Measurements from ENCODE around the gene CYP2W1. TPM values are rescaled to one million over a fixed set of nuclear protein-coding genes. Genes with fewer than 3 reads are reported as not detected.

CYP2W1 gene
- total RNA-seq, 2 experiments from 2014 or later, result not detected

DNA sequence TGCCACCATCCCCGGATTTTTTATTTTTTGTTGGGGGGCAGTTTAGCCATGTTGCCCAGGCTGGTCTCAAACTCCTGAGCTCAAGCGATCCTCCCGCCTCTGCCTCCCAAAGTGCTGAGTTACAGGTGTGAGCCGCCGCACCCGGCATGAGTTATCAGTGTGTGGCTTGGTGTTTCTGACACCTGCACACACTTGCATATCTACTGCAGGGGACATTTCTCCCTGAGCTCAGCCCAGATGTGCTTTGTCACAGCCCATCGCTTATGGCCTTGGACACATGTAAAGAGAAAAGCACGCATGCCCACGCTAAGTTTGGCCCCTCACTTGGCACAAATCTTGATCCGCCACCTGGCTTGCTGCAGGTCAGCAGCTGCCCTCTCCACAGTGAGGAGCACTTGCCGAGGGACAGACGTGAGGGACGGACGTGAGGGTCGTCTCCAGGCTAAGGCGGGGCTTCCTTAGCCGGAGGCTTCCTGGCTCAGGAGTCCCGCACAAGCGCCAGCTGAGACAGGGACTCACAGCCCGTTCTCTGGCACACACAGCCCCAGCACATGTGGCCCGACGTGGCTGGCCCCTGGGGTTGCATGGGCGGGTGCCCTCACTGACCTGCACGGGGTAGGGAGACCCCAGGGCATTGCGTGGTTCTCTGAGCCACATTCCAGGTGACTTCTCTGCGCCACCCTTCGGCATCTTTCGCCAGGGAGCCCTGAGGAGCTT is 11.8 kb downstream of the CYP2W1 start:
- Mint-ChIP-seq H3K27ac (no peak overlapping the region), H3K4me3 (no peak overlapping the region), H3K9me3 (no peaks in the 10 kb centered on the region), H3K27me3 (no peaks in the 10 kb centered on the region), H3K36me3 (ENCODE audit: low read depth) (peaks cover 2% of the 10 kb centered on the region), H3K4me1 (ENCODE audit: low read depth) (peaks cover 6% of the 10 kb centered on the region)
- CTCF ChIA-PET, result interaction anchor here (1.5 to 9.5 kb wide), 3 partner anchors 26 to 69 kb away, joined by 4 to 220 read pairs (median 73); partner anchors contain the start of gene GPR146
- POLR2A ChIA-PET, result interaction anchor here (0.9 to 2.4 kb wide), 5 partner anchors 50 to 118 kb away, joined by 3 to 38 read pairs (median 5); partner anchors contain the start of genes GET4 and GPR146
- Histone ChIP-seq H3K36me3 (ENCODE audit: insufficient read depth, low read length) (peaks cover 12% of the 10 kb centered on the region), H3K9me3 (ENCODE audit: control insufficient read depth in 1 of 2, insufficient read depth in 1 of 2, low read length in 2 of 2) (no peaks in the 10 kb centered on the region), H3K27ac (ENCODE audit: low read depth in 1 of 2, low read length in 2 of 2) (no peak overlapping the region), H3K4me3 (ENCODE audit: low read length) (no peak overlapping the region), H3K27me3 (ENCODE audit: control insufficient read depth in 1 of 2, insufficient read depth in 2 of 2, low read length in 2 of 2) (no peaks in the 10 kb centered on the region), H3K4me1 (ENCODE audit: insufficient read depth, low read length) (peaks cover 12% of the 10 kb centered on the region)
- intact Hi-C loops (cut with DNase I, micrococcal nuclease), result no loop called here
- DNase-seq (no peak), ATAC-seq (ENCODE audit: poor library complexity) (no peak)
- TF ChIP-seq, protein P1, sequence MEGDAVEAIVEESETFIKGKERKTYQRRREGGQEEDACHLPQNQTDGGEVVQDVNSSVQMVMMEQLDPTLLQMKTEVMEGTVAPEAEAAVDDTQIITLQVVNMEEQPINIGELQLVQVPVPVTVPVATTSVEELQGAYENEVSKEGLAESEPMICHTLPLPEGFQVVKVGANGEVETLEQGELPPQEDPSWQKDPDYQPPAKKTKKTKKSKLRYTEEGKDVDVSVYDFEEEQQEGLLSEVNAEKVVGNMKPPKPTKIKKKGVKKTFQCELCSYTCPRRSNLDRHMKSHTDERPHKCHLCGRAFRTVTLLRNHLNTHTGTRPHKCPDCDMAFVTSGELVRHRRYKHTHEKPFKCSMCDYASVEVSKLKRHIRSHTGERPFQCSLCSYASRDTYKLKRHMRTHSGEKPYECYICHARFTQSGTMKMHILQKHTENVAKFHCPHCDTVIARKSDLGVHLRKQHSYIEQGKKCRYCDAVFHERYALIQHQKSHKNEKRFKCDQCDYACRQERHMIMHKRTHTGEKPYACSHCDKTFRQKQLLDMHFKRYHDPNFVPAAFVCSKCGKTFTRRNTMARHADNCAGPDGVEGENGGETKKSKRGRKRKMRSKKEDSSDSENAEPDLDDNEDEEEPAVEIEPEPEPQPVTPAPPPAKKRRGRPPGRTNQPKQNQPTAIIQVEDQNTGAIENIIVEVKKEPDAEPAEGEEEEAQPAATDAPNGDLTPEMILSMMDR (IDR thresholded peaks at IDR 0.05), result no peak

DNA sequence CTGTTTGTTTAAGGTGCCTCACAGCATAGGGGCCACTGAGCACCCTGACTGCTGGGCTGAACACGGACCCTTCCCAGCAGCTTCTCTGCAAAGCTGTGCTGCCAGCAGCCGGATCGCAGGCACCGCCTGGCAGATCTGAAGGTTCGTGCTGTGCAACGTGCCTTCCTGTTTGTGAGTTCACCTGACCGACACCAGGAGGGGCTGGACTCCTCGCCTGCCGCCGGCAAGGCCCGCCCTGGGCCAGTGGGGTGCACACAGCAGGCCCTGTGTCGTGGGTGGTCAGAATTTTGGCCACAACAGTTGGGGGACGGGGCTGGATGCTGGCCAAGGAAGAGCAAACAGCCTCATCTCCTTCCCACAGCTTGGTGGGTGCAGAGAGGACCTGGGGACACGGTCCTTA is 12.6 kb downstream of the CYP2W1 start:
- Histone ChIP-seq H3K27ac (ENCODE audit: low read depth in 1 of 2, low read length in 2 of 2) (no peak overlapping the region), H3K4me3 (ENCODE audit: low read length) (no peak overlapping the region), H3K36me3 (ENCODE audit: insufficient read depth, low read length) (peaks cover 12% of the 10 kb centered on the region), H3K27me3 (ENCODE audit: control insufficient read depth in 1 of 2, insufficient read depth in 2 of 2, low read length in 2 of 2) (no peaks in the 10 kb centered on the region), H3K4me1 (ENCODE audit: insufficient read depth, low read length) (peaks cover 12% of the 10 kb centered on the region), H3K9me3 (ENCODE audit: control insufficient read depth in 1 of 2, insufficient read depth in 1 of 2, low read length in 2 of 2) (no peaks in the 10 kb centered on the region)
- H3K27me3 Mint-ChIP-seq, result no peaks in the 10 kb centered on the region
- no peak overlapping the region for H3K4me3 Mint-ChIP-seq
- ChIA-PET CTCF (interaction anchor here (9.5 kb wide), 1 partner anchor 68 kb away, joined by 220 read pairs; no protein-coding TSS in a partner anchor), POLR2A (interaction anchor here (0.9 kb wide), 1 partner anchor 70 kb away, joined by 5 read pairs; no protein-coding TSS in a partner anchor)
- no peaks in the 10 kb centered on the region for H3K9me3 Mint-ChIP-seq
- ATAC-seq (ENCODE audit: poor library complexity) (no peak), DNase-seq (no peak)
- H3K4me1 Mint-ChIP-seq (ENCODE audit: low read depth), result peaks cover 6% of the 10 kb centered on the region
- intact Hi-C loops (cut with DNase I, micrococcal nuclease), result no loop called here
- peaks cover 4% of the 10 kb centered on the region for H3K36me3 Mint-ChIP-seq (ENCODE audit: low read depth)
- H3K27ac Mint-ChIP-seq, result no peak overlapping the region
- TF ChIP-seq, protein P1 (IDR thresholded peaks at IDR 0.05), result no peak

DNA sequence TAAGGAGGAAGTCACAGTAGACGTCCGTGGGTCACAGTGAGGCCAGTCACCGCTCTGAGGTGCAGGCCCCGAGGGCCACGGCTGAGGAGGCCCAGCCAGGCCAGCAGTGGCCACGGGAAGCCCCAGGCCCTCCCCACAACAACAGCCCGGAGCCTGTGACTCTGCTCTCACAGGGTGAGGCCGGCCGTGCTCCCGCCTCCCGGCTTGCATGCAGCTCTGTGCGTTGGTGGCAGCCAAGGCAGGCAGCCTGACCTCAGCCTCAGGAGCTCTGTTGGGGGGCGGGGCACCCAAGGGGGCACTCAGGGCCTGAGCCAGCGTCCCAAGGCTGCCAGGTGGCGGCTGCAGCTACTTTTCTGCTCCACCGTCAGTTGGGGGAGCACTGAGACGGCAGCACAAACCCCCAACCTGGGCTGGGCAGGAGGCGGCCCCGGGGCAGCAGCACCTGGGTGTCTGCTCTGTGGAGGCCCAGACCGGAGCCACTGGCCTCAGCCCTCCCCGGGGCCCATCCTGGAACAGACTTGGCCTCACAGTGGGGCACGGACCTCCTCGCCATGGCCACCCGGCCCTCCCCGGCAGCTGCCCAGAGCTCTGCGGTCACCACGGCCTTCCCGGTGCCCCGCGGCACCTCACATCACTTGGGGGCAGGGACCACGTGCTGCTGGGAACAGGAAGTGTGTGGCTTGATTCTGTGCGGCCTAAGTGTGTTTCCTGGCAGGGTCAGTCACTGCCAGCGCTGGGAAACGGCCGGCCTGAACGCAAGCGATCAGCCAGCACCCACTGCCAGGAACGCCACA is 13.3 kb downstream of the CYP2W1 start:
- Mint-ChIP-seq H3K36me3 (ENCODE audit: low read depth) (peaks cover 4% of the 10 kb centered on the region), H3K27ac (no peak overlapping the region), H3K4me3 (no peak overlapping the region), H3K27me3 (no peaks in the 10 kb centered on the region), H3K9me3 (no peaks in the 10 kb centered on the region), H3K4me1 (ENCODE audit: low read depth) (peaks cover 6% of the 10 kb centered on the region)
- Histone ChIP-seq H3K4me1 (ENCODE audit: insufficient read depth, low read length) (peaks cover 12% of the 10 kb centered on the region), H3K27me3 (ENCODE audit: control insufficient read depth in 1 of 2, insufficient read depth in 2 of 2, low read length in 2 of 2) (no peaks in the 10 kb centered on the region), H3K9me3 (ENCODE audit: control insufficient read depth in 1 of 2, insufficient read depth in 1 of 2, low read length in 2 of 2) (no peaks in the 10 kb centered on the region), H3K27ac (ENCODE audit: low read depth in 1 of 2, low read length in 2 of 2) (no peak overlapping the region), H3K36me3 (ENCODE audit: insufficient read depth, low read length) (peaks cover 12% of the 10 kb centered on the region), H3K4me3 (ENCODE audit: low read length) (no peak overlapping the region)
- ATAC-seq (ENCODE audit: poor library complexity) (no peak), DNase-seq (no peak)
- TF ChIP-seq, protein P1 (IDR thresholded peaks at IDR 0.05), result no peak
- intact Hi-C loops (cut with DNase I, micrococcal nuclease), result no loop called here
- CTCF ChIA-PET, result interaction anchor here (9.5 kb wide), 1 partner anchor 67 kb away, joined by 220 read pairs; no protein-coding TSS in a partner anchor
- POLR2A ChIA-PET, result interaction anchor here (0.9 kb wide), 1 partner anchor 69 kb away, joined by 5 read pairs; no protein-coding TSS in a partner anchor

Measured in CD4-positive, alpha-beta T cell (primary cell).